Neural progenitor cell (in vitro differentiated cells): ENCODE measurements around the gene GINS2.

Experiments used
- EZH2 ChIP-seq: fragments of 200-600 bp; sonication (generic); IDR thresholded peaks from 2 replicates; pipeline ENCODE4 v1.6.1; 2017; ENCODE audit warnings: antibody characterized with exemption, mild to moderate bottlenecking, moderate library complexity
- EZH2phosphoT487 ChIP-seq: fragments of 200-600 bp; sonication (generic); IDR thresholded peaks from 2 replicates; pipeline ENCODE4 v1.6.1; 2017; ENCODE audit warnings: antibody characterized with exemption
- TF ChIP-seq, protein P1 (sequence below): fragments of 200-600 bp; sonication (generic); IDR thresholded peaks from 2 replicates; pipeline ENCODE4 v1.5.1; 2017; ENCODE audit warnings: antibody characterized with exemption, mild to moderate bottlenecking

DNA sequence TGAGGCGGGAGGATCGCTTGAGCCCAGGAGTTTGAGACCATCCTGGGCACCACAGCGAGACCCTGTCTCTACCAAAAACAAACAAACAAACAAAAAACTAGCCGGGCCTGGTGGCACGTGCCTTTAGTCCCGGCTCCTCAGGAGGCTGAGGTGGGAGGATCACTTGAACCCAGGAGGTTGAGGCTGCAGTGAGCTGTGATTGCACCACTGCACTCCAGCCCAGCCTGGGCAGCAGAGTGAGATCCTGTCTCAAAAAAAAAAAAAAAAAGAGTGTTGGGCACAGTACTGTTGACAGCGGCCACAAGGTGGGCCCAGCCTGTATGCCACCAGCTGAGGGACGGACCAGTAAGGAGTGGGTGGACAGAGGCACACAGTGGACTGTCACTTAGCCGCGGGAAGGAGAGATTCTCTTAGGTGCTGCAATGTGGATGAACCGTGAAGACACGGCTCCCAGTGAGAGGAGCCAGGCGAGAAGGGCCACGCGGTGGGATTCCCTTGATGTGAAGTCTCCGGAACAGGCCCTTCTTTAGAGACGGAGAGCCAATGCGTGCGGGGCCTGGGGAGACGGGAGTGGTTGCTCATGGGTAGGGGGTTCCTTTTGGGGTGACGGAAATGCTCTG, 44.6 kb downstream of the GINS2 start:
- TF ChIP-seq, protein P1, sequence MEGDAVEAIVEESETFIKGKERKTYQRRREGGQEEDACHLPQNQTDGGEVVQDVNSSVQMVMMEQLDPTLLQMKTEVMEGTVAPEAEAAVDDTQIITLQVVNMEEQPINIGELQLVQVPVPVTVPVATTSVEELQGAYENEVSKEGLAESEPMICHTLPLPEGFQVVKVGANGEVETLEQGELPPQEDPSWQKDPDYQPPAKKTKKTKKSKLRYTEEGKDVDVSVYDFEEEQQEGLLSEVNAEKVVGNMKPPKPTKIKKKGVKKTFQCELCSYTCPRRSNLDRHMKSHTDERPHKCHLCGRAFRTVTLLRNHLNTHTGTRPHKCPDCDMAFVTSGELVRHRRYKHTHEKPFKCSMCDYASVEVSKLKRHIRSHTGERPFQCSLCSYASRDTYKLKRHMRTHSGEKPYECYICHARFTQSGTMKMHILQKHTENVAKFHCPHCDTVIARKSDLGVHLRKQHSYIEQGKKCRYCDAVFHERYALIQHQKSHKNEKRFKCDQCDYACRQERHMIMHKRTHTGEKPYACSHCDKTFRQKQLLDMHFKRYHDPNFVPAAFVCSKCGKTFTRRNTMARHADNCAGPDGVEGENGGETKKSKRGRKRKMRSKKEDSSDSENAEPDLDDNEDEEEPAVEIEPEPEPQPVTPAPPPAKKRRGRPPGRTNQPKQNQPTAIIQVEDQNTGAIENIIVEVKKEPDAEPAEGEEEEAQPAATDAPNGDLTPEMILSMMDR = no peak
- TF ChIP-seq EZH2phosphoT487 = no peak
- no peak for TF ChIP-seq EZH2
